Measurements from ENCODE around the gene TYMS.
"Not testable (repeated sequence)": the region's sequence is repeated elsewhere in the genome, so short reads cannot be mapped to it uniquely, and the experiment has no call there.

The TYMS gene

DNA sequence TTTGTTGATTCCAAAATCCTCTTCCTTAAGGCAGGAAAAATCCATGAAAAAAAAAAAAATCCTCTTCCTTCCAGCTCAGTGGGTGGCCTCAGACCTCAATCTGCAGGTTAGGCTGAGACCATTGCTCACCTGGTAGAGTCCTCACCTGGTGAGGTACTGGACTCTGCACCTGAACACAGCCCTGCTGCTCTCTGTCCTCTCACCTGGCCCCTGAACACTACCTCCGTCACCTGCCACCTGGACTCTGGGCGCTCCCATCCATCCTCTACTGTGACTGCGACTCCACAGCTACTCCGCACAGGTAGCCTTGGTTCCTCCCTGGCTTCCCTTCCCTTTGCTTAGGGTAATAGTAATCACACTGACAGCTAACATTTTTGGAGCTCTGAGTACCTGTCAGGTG is 22.1 kb downstream of the TYMS start:
- DNase-seq = no peak

DNA sequence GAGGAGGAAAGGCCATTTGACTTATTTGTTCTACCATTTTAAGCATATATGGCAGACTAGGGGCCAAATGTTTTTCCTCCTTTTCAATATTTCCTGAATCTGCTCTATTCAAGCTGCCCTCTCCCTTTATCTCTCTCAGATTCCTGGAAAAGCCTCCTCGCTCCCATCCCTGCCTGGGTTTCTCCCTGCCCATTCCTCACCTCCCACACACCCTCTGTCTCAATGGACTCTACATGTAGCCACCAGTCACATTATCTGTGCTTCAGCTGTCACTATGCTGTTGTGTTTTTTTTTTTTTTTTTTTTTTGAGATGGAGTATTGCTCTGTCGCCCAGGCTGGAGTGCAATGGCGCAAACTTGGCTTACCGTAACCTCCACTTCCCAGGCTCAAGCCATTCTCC is 22.9 kb downstream of the TYMS start:
- DNase-seq = no peak

DNA sequence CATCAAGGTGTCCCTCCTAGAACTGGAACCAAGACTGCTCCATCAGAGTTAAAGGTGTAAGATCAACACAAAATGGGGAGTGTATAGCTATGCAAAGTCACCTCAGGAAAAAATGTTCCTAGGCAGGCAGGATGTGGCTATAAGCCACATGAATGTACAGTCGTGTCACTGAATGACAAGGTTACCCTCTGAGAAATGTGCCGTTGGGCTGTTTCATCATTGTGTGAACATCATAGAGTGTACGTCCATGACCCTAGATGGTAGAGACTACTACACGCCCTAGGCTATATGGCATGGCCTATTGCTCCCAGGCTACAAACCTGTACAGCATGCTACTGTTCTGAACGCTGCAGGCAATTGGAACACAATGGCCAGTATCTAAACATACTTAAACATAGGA is 24.5 kb downstream of the TYMS start:
- peak; percentile 11 for DNase-seq

DNA sequence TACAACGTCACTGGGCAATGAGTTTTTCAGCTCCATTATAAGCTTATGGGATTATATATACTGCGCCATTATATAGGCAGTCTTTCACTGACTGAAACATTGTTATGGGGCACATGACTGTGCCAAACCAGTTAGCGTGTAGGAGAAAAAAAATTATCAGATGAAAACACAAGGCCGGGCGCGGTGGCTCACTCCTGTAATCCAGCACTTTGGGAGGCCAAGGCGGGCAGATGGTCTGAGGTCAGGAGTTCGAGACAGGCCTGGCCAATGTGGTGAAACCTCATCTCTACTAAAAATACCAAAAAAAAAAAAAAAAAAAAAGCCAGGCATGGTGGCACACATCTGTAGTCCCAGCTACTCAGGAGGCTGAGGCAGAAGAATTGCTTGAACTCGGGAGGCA is 25.0 kb downstream of the TYMS start:
- not testable (repeated sequence) for DNase-seq

DNA sequence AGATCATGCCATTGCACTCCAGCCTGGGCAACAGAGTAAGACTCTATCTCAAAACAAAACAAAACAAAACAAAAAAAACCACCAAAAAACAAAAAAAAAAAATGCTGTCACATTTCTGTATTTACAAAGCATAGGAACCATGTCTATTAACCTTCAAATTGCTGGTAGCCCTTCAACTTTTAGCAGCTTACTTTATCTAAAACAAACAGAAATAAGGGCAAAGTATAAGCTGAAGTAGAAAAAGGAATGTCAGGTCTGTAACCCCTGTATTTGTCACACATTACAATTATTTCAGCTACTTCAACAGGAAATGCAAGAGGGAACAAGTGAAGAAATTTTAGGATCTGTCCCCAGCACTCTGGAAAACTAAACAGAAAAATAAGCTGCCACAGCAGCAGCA is 25.4 kb downstream of the TYMS start:
- DNase-seq = no peak

DNA sequence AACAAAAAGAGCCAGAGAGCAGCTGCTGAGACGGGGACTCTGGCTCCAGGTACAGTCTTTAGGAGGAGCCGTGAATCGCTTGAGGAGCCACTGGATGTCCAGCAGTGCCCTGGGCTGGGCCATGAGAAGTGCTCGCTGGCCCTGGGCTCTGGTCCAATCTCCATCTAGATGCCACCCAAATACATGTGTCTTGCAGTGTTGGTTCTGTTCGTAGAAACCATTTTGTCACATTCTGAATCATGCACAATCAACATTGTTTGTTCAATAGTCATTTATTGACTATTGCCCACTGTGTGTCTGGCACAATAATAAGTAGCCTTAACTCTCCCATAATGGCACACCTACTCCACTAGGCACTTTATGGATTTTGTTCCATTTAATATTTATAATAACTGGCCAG is 26.1 kb downstream of the TYMS start:
- no peak for DNase-seq

DNA sequence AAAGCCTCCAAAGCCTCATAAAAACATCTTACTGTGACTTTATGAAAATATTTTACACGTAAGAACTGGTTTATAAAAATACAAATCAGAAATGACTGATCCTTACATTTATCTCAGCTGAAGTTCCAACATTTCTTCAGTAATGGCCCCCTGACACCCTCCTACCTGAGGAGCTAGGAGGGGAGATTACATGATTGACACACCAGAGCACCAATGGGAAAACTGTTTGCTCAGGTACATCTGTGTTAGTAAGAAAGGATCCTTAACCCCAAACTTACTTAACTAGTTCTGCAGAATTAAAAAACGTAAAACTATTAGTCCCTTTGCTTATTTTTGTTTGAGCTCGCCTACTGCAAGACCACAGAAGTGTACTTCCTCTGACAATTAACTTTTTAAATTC is 28.0 kb downstream of the TYMS start:
- DNase-seq = no peak

DNA sequence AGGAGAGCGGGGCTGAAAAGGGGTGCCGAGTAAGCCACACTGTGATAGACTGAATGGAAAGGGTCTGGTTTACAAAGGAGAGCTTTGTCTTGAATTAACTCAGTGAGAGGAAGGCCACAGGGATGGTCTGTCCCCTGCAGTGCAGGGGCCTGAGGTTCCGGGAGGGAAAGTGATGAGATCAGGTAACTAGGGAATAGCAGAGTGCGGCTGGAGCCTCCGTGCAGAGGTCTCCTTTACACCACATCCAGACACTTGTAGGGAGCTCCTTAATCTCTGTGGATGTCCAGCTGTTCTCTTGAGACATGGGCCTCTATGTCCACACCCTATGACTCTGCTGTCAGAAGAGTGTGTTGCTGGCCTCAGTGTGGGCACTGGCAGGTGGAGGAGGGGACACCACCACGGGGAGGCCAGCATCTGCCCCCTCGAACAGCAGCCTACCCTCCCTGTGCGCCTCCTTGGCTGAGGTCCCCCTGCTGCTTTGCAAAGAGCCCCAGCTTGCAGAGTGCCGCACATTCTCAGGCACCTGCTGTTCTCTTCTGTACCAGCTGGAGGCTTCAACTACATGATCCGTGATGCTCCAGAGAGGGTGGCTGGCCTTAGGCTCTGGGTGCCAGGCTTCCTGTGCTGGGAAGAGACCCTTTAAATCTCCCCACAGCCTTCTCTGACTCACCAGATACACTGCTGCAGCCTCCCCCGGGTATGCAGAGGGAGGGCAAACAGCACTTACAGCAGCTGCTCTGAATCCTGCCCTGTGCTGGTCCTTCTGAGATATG is 29.1 kb downstream of the TYMS start:
- no peak for DNase-seq

DNA sequence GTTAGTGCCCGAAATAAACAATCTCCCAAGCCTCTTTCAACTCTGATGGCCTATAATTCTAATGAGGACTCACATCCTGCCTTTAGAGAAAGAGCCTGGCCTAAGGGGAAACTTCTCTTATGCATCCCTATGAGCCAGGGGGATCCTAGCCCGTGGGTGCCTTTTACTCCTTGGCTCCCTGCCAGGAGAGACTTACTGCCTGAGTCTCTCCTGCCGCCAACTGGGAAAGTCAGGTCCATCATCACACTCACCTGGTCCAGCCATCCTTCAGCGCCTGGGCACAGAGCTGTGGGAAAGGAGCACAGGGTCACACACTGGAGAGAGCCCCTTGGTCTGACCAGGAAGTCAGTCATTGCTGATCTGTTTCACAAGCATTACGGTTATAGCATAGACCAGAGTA is 30.9 kb downstream of the TYMS start:
- no peak for DNase-seq

DNA sequence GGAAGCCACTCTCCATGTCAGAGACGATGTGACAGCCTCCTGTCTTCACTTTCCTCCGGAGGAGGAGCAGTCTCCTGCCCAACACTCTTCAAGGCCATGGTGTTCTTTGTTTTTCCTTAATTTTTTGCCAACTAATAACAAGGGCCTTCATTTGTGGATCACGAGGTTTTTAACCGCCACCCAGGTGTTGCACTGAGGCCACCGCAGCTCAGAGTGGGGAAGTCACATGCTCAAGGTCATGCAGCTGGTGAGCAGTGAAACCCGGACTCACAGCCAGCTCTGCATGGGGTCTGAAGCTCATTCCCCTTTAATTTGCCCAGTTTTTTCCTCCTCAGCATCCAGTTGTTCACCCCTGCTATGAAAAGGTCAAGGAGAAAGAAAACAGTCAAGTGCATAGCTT is 35.4 kb downstream of the TYMS start:
- DNase-seq = no peak

DNA sequence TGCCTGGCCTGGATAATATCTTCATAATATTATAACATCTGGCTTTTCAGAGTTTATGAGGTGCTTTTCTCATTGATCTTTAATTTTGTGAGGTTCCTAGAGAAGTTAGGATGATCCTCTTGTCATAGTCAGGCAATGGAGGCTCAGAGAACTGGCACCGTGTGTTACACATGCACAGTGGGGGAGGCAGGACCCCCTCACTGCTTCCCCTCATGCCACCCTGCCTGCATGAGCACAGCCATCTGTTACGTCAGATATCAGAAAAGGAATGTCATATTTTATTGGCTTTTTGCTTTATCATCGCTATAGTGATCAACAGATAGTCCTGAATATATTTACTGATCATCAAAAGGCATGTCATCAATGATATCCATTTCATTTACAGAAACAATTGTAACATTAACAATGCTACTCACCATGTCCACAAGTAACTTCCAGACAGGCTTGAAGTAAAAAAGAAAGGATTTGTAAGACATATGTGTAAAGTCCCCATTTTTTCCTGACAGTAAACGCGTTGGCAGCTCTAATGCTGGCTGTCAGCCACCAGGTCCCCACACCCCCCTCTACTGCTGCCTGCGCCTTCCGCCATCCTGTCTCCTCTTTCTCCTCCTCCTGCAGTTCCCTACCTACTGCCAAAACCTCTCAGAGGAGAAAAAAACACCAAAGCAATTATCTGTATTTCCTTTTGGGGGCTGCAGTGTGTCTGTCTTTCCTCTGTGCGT is 36.2 kb downstream of the TYMS start:
- no peak for DNase-seq

DNA sequence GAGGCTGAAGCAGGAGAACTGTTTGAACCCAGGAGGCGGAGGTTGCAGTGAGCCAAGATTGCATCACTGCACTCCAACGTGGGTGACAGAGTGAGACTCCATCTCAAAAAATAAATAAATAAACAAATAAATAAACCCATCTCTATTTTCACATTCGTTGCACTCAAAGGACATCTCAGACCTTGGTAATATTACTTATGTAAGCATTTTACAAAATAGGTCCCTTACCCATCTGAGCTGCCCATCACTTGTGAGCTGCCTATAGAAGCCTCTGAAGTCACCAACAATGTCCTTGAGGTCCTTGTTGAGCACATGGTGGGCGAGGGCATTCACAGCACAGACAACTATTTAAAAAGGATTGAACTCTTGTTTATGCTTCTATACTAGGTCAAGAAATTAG is 39.6 kb downstream of the TYMS start:
- no peak for DNase-seq

DNA sequence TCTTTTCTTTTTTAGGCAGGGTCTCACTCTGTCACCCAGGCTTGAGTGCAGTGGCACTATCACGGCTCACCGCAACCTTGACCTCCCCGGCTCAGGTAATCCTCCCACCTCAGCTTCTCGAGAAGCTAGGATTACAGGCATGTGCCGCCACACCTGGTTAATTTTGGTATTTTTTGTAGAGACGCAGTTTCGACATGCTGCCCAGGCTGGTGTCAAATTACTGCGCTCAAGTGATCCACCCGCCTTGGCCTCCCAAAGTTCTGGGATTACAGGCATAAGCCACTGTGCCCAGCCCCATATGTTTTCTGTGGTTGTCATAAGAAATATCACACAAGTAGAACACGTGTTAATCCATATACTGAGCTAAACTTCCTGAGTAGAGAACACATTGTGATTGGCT is 40.3 kb downstream of the TYMS start:
- no peak for DNase-seq

DNA sequence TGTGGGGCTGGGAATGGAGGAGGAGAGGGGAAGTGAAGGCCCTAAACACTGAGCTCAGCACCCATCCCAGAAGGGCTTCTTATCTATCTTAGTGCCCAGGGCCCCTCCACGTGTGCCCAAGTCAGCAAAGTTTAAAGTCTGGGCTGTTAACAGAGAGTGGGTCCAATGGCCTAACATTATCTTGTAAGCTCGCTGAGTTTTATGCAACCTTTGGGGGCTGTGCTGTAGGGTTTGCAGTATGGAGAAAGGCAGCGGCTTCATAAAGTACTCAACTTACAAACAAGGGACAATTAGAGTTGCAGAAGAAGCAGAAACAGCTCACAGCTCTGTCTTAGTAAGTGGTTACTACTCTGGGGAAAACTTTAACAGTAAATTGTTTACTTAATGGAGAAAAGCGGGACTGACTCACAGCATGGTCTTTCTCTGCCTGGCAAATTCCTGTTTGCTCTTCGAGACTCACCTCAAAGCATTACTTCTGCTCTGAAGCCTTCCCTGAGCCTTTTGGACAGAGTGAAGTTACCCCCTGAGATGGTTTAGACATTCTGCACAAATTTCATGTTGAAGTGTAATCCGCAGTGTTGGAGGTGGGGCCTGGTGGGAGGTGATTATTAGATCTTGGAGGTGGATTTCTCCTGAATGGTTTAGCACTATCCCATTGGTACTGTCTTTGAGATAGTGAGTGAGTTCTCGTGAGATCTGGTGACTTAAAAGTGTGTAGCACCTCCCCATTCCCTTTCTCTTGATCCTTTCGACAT is 45.9 kb downstream of the TYMS start:
- no peak for DNase-seq

DNA sequence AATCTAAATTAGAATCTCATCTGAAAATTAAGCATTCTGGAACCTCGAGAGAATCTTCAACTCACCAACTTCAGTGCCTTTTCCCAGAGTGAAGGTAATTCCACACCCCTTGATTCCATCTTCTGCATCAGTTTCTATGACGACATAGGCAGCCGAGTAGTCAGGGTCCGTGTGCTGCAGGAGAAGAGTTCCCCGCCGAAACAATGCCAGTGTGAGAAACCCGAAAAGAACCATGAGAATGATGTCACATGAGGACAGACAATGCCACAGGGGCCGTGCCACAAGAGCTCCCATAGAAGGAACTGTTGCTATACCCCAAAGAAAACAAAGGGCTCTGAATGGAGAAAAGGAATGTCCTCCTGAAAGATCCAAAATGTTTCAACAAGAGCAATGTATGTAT is 49.0 kb downstream of the TYMS start:
- no peak for DNase-seq

DNA sequence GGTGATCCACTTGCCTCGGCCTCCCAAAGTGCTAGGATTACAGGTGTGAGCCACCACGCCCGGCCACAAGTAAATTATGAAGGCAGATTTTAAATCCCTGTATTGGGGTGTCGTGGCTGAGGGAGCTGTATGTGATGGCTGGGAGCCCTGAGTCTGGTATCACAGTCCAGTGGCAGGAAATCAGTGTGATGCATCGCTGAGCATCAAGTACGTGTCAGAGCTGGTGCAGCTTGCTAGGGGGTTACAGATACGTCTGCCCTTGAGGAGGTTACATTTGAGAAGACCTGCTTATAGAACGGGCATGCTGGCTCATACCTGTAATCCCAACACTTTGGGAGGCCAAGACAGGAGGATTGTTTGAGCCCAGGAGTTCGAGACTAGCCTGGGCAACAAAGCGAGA is 50.6 kb downstream of the TYMS start:
- DNase-seq = no peak

DNA sequence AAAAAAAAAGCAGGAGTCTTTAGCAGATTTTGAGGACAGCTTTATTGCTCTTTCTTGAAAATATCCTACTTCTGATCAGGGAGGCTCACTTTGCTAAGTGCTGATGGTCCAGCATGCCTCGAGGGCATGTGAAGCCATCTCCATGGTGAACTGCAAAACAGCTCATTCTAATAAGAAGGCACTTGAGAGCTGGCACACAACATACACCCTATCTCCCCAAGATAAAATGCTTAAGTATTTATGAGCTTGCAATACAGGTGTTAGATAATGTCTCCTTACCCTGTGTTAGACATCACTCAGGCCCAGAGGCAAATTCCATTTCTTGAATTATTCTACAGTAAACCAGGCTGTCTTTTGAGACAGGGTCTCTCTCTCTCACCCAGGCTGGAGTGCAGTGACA is 52.3 kb downstream of the TYMS start:
- DNase-seq = no peak

DNA sequence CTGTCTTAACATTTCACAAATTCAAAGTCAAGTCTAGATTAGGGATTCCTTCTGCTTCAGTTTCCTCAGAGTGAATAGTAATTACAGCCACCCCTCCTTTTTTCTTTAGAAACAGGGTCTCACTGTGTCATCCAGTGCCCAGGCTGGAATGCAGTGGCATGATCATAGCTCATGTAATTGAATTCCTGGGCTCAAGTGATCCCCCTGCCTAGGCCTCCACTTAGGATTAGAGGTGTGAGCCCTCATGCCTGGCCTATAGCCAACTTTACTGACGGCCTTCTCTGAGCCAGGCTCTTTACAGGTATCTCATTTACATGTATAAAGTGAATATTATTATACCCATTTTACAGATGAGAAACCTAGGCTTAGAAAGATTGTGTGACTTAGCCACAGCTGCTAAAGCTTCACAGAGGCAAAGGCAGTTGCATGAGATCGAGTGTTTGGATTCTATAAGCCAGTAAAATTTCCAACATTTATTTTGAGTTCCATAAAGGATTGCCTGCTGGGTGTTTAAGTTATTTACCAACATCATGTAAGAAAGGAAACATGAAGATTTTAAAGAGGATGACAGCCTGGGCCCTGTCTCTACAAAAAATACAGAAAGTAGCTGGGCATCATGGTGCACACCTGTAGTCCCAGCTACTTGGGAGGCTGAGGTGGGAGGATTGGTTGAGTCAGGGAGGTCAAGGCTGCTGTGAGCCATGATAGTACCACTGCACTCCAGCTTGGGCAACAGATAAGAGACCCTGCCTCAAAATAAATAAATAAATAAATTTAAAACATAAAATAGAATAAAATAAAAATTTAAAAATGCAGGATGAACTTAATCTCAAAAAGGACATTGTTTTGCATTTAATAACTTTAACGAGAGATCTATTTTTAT is 53.2 kb downstream of the TYMS start:
- no peak for DNase-seq

DNA sequence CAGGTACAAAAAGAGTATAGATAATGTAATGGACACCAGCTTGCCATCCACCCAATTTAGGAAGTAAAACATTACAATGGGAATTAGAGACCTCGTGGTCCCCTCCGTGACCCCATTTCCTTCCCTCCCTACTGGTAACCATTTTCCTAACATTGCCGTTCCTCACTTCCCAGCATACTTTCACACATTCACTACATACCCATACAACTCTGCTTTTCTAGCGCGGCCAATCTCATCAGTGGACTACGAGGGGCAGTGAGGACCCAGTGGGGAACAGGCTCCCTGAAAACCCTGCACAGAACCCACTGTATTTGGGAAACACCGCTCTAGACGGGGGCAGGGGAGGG is 53.8 kb downstream of the TYMS start:
- no peak for DNase-seq

DNA sequence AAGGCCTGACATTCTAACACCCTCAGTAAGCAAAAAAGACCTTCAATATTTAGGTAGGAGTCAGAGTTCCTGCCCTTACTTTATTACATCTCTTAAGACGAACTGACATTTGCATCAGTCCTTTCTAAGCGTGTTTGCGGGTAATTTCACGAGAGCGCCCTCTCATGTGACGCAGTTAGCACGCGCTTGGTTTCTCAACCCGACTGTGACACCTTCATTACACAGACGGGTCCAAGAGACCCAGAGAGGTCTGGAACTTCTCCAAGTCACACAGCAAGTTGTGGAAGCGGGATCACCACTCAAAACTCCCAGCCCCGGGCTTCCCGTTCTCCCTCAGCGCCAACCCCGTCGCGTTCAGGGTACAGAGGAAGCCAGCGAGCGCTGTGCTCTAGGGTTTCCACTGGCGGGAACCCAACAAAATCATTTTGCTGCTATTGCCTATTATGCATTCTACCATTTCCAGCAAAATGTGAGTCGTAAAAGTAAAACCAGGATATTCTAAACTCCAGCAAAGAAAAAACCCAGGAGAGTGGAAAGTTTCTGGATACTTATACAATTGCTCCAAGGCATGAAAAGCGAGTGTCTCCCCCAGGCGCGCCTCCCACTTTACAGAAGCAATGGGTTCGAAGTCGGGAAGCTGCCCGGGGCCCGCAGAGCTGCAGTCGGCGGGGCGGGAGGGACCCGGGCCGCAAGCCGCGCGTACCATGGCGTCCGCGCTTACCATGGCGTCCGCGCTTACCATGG is 54.4 kb downstream of the TYMS start:
- DNase-seq = peak; percentile 65

DNA sequence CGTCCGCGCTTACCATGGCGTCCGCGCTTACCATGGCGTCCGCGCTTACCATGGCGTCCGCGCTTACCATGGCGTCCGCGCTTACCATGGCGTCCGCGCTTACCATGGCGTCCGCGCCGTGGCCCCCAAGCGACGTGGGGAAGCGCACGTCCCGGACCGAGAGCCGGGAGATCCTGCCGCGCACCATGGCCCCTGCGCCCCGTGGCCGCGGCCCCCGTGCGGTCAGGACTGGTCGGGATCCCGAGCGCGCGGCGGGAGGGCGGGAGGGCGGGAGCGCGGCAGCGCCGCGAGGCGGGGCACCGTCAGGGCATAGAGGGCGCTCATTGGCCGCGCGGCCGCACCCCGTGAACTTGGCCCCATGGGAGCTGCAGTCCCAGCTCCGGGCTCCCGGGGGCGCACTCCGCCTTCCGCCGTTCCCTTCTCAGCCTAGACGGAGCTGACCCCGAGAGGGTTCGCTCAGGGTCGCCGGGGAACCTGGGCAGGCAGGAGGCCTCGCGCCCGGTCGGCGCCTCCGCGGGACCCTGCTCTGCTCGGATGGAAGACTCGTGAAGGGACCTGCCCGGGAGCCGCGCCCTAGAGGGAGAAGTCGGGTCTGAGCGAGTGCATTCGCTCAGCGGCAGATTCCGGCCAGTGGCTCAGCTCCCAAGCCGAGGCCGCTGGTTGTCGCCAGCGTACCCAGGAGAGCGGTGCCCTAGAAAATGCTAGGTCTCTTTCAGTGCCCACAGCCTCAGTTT is 55.1 kb downstream of the TYMS start, which contains the start of gene ENOSF1:
Gene ENOSF1 (minus strand): TSS at position 230 of the 734 bp plus-strand sequence. CDS start 43 bp downstream, at position 187.
- peak; percentile 69 for DNase-seq

DNA sequence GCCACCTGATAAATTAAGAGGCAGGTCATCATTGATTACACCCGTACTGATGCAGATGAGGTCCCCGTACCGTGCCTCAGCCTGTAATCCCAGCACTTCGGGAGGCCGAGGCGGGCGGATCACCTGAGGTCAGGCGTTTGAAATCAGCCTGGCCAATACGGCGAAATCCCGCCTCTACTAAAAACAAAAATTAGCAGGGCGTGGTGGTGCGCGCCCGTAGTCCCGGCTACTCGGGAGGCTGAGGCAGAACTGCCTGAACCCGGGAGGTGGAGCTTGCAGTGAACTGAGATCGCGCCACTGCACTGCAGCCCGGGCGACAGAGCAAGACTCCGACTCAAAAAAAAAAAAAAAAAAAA is 55.7 kb downstream of the TYMS start:
- no peak for DNase-seq

Data from activated CD4-positive, alpha-beta T cell treated with anti-CD3 and anti-CD28 coated beads, Interleukin-2, amount 50 U/mL, for 1 hour (primary cell).